Measurements from ENCODE around the gene KIRREL3.

KIRREL3 gene

DNA sequence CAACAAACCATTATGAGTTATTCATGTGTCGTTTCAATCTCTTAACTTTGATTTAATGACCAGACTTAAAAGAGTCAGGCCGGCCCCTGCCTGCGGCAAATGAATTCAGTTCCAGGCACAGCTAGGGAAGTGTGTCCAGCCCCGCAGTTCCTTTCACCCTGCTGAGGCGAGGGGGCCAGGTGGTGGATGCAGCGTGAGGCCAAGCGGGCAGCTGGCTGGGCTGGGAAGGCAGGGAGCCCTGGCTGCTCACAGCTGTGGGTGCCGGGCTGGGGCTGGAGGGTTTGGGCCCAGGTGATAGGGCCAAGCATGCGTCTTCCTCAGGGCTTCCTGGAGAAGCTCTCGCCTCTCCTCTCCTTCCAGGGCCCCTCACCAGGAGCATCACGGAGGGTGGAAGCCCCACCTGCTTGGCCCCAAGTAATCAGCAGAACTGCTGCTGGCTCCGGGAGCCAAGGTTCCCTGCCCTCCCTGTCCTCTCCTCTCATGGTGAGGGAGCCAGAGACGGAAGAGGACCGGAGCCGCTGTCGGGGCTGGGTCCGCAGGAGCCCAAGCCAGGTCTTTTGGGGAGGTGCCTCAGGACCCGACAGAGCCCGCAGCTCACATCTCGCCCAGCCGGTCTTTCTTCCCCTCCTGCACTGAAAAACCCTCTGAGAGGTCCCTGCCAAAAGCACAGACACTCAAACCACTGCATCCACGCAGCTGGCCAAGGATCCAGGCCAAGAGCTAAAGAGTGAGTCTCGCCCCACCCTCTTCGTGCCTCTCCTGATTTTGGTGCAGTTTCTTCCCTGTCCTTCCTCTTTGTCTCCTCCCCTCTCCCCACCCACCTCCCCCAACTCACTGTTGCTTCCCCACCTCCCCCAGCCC lies 548.1 kb downstream of the KIRREL3 start:
- FAIRE-seq, result no peak
- TF ChIP-seq, protein P1, sequence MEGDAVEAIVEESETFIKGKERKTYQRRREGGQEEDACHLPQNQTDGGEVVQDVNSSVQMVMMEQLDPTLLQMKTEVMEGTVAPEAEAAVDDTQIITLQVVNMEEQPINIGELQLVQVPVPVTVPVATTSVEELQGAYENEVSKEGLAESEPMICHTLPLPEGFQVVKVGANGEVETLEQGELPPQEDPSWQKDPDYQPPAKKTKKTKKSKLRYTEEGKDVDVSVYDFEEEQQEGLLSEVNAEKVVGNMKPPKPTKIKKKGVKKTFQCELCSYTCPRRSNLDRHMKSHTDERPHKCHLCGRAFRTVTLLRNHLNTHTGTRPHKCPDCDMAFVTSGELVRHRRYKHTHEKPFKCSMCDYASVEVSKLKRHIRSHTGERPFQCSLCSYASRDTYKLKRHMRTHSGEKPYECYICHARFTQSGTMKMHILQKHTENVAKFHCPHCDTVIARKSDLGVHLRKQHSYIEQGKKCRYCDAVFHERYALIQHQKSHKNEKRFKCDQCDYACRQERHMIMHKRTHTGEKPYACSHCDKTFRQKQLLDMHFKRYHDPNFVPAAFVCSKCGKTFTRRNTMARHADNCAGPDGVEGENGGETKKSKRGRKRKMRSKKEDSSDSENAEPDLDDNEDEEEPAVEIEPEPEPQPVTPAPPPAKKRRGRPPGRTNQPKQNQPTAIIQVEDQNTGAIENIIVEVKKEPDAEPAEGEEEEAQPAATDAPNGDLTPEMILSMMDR (IDR thresholded peaks at IDR 0.05; ENCODE audit: insufficient read depth, missing control alignments), result no peak
- DNase-seq (ENCODE audit: insufficient read length, low spot score), result no peak

- TF ChIP-seq, protein P1 (IDR thresholded peaks at IDR 0.05; ENCODE audit: insufficient read depth, missing control alignments), result no peak
- DNase-seq (ENCODE audit: insufficient read length, low spot score), result no peak
- no peak for FAIRE-seq
These were observed 549.3 kb downstream of the KIRREL3 start for GRCh38 chr11:126451211-126451802.

- TF ChIP-seq, protein P1 (IDR thresholded peaks at IDR 0.05; ENCODE audit: insufficient read depth, missing control alignments), result no peak
- FAIRE-seq (no peak), DNase-seq (ENCODE audit: insufficient read length, low spot score) (no peak)
These were observed 549.8 kb downstream of the KIRREL3 start for GRCh38 chr11:126450806-126451205.

GRCh38 chr11:126450198-126450597 lies 550.4 kb downstream of the KIRREL3 start:
- no peak for DNase-seq (ENCODE audit: insufficient read length, low spot score)
- FAIRE-seq, result no peak
- TF ChIP-seq, protein P1 (IDR thresholded peaks at IDR 0.05; ENCODE audit: insufficient read depth, missing control alignments), result no peak

DNA sequence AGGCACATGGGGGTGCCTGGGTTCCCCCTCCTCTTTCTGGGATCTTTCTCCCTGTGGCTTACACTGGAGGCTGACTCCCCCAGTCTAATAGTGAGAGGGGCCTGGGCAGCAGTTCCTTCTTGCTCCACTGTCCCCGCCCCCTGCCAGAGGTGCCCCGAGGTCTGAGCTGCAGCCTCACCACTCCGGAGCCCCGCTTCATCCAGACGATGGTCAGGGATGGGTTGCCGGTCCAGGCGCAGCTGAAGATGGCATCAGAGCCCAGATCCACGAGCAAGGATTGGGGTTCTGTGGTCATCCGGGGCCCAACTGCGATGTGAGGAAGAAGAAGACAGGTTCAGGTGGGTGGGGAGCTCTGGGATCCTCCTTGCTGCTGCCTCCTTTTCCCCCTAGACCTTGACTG lies 554.0 kb downstream of the KIRREL3 start:
- no peak for FAIRE-seq
- TF ChIP-seq, protein P1 (IDR thresholded peaks at IDR 0.05; ENCODE audit: insufficient read depth, missing control alignments), result no peak
- DNase-seq (ENCODE audit: insufficient read length, low spot score), result no peak

GRCh38 chr11:126444072-126444471 lies 556.5 kb downstream of the KIRREL3 start:
- DNase-seq (ENCODE audit: insufficient read length, low spot score) (no peak), FAIRE-seq (no peak)
- TF ChIP-seq, protein P1 (IDR thresholded peaks at IDR 0.05; ENCODE audit: insufficient read depth, missing control alignments), result no peak

DNA sequence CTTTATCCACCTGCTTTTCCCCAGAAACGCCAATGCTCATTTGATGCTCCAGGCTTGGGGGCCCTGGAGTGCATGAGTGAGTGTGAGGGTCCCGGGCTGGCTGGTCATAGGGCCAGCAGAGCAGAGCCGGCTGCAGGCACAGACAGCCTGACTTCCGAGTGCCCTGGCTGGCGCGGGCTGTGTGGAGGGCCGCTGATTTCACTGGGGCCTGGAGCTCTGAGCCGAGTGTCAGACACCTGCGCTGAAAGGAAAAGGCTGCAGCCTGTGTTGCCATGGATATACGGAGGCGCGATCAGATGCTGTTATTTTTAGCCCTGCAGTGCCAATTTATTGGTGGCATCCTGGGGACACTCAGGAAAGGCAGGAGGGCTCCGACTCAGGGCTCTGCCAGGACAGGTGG lies 557.5 kb downstream of the KIRREL3 start:
- DNase-seq (ENCODE audit: insufficient read length, low spot score), result no peak
- no peak for FAIRE-seq
- TF ChIP-seq, protein P1 (IDR thresholded peaks at IDR 0.05; ENCODE audit: insufficient read depth, missing control alignments), result no peak

Data from D721Med (cell line).